Esophagus (tissue), 2 donors: ENCODE results near the gene TBC1D10B. TPM values are rescaled to one million over a fixed set of nuclear protein-coding genes. Genes with fewer than 3 reads are reported as not detected.
A peak's percentile ranks its signal among the peaks of the same experiment; 100 is the strongest.

Experiments
- H3K27ac ChIP-seq, 2 donors: one replicate each; pipeline ENCODE4 v1.5.1; 2013; ENCODE audit warnings: low read depth in 2 of 2, mild to moderate bottlenecking in 2 of 2, inconsistent platforms in 1 of 2, low read length in 1 of 2, moderate library complexity in 1 of 2
- H3K27me3 ChIP-seq, 2 donors: one replicate each; pipeline ENCODE4 v1.6.1; 2013; ENCODE audit warnings: low read length in 2 of 2, control low read depth in 1 of 2, mild to moderate bottlenecking in 1 of 2; ENCODE audit not compliant: insufficient read depth in 2 of 2, control insufficient read depth in 1 of 2
- H3K36me3 ChIP-seq, 2 donors: one replicate each; pipeline ENCODE4 v1.6.1; 2013; ENCODE audit warnings: low read length in 1 of 2; ENCODE audit not compliant: control insufficient read depth in 2 of 2, insufficient read depth in 2 of 2
- H3K4me1 ChIP-seq, 2 donors: one replicate each; pipeline ENCODE4 v1.6.1; 2013; ENCODE audit warnings: low read length in 1 of 2; ENCODE audit not compliant: control insufficient read depth in 2 of 2, insufficient read depth in 2 of 2
- H3K4me3 ChIP-seq, 2 donors: one replicate each; pipeline ENCODE4 v1.5.1; 2013; ENCODE audit warnings: low read length in 2 of 2, mild to moderate bottlenecking in 2 of 2, low read depth in 1 of 2, moderate library complexity in 1 of 2
- H3K9me3 ChIP-seq, 2 donors: one replicate each; pipeline ENCODE4 v1.6.1; 2013; ENCODE audit warnings: mild to moderate bottlenecking in 2 of 2, low read depth in 1 of 2, low read length in 1 of 2, moderate library complexity in 1 of 2; ENCODE audit not compliant: control insufficient read depth in 2 of 2, insufficient read depth in 1 of 2
- WGBS, 2 donors: extraction: QIAGEN DNeasy Blood & Tissue Kit; methylation state at CpG; one replicate each; pipeline ENCODE4 v1.1.7; 2013; 5-methylcytosine and 5-hydroxymethylcytosine counted together
- polyA plus RNA-seq, 2 donors: library from polyadenylated mRNA; stranded (reverse); fragments of 200-250 nt; gene quantifications; one replicate each; pipeline ENCODE4 v1.2.3, GENCODE V29; 2013
- donor health status: healthy with polysubstance abuse.
- donor health status: Bipolar disorder and iron deficiency.

TBC1D10B gene
- 10 to 100 TPM; 19.8 to 27.5 TPM for polyA plus RNA-seq

GRCh38 chr16:30370456-30371247 lies at the start of gene TBC1D10B:
TSS of gene TBC1D10B (minus strand) at chr16:30370494. CDS start at chr16:30370183, 311 bp downstream.
- peak within 1 kb of the TSS; percentile 85 to 95 for H3K27ac ChIP-seq
- peaks cover under 1 to 7% of the 10 kb centered on the region in 2 donors for H3K36me3 ChIP-seq
- no peaks in the 10 kb centered on the region for H3K9me3 ChIP-seq
- WGBS, 2 donors = 0 to 1% methylated on average over 40 of the region's 40 CpGs
- H3K4me3 ChIP-seq = peak within 1 kb of the TSS; percentile 73 to 75
- peaks cover 0 to 11% of the 10 kb centered on the region in 2 donors for H3K4me1 ChIP-seq
- H3K27me3 ChIP-seq = no peaks in the 10 kb centered on the region

- no peaks in the 10 kb centered on the region for H3K27me3 ChIP-seq
- WGBS, 2 donors = 46 to 55% methylated on average over 31 of the region's 31 CpGs
- H3K9me3 ChIP-seq = no peaks in the 10 kb centered on the region
- H3K27ac ChIP-seq = peak overlapping the region; percentile 93 to 96
- peaks cover 0 to 5% of the 10 kb centered on the region in 2 donors for H3K4me1 ChIP-seq
- peak overlapping the region; percentile 61 to 66 for H3K4me3 ChIP-seq
- peaks cover 2 to 3% of the 10 kb centered on the region in 2 donors for H3K36me3 ChIP-seq
Measured at GRCh38 chr16:30418350-30419181, 48.3 kb upstream of the TBC1D10B start.

DNA sequence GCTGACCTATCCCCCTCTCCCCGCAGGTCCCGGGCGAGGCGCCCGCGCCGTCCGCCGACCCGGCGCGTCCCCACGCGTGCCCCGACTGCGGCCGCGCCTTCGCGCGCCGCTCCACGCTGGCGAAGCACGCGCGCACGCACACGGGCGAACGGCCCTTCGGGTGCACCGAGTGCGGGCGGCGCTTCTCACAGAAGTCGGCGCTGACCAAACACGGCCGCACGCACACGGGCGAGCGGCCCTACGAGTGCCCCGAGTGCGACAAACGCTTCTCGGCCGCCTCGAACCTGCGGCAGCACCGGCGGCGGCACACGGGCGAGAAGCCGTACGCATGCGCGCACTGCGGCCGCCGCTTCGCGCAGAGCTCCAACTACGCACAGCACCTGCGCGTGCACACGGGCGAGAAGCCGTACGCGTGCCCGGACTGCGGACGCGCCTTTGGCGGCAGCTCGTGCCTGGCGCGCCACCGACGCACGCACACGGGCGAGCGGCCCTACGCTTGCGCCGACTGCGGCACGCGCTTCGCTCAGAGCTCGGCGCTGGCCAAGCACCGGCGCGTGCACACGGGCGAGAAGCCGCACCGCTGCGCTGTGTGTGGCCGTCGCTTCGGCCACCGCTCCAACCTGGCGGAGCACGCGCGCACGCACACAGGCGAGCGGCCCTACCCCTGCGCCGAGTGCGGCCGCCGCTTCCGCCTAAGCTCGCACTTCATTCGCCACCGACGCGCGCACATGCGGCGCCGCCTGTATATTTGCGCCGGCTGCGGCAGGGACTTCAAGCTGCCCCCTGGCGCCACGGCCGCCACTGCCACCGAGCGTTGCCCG lies 47.4 kb upstream of the TBC1D10B start:
- 1% methylated on average over 134 to 140 of the region's 140 CpGs for WGBS, 2 donors
- Histone ChIP-seq H3K4me1 (peaks cover 0 to 5% of the 10 kb centered on the region in 2 donors), H3K27ac (peak overlapping the region; percentile 93 to 96)

GRCh38 chr16:30416624-30417528 lies 46.6 kb upstream of the TBC1D10B start:
- Histone ChIP-seq H3K36me3 (peaks cover under 1 to 3% of the 10 kb centered on the region in 2 donors), H3K4me1 (peaks cover 0 to 5% of the 10 kb centered on the region in 2 donors), H3K9me3 (no peaks in the 10 kb centered on the region), H3K27ac (peak overlapping the region; percentile 93 to 96), H3K4me3 (peak overlapping the region; percentile 61 to 66), H3K27me3 (no peaks in the 10 kb centered on the region)
- 58 to 60% methylated on average over 18 of the region's 18 CpGs for WGBS, 2 donors

More for the DNA sequence above, 47.4 kb upstream of the TBC1D10B start:
- Histone ChIP-seq H3K4me3 (peak overlapping the region; percentile 61 to 66), H3K27me3 (no peaks in the 10 kb centered on the region), H3K36me3 (peaks cover 2 to 3% of the 10 kb centered on the region in 2 donors), H3K9me3 (no peaks in the 10 kb centered on the region)

- WGBS, 2 donors = 89 to 91% methylated on average over 4 of the region's 4 CpGs
- Histone ChIP-seq H3K4me1 (peaks cover 0 to 5% of the 10 kb centered on the region in 2 donors), H3K9me3 (no peaks in the 10 kb centered on the region), H3K36me3 (peaks cover 0 to 9% of the 10 kb centered on the region in 2 donors), H3K27ac (no peak overlapping the region), H3K4me3 (no peak overlapping the region), H3K27me3 (no peaks in the 10 kb centered on the region)
Measured at GRCh38 chr16:30416047-30416603, 45.8 kb upstream of the TBC1D10B start.

DNA sequence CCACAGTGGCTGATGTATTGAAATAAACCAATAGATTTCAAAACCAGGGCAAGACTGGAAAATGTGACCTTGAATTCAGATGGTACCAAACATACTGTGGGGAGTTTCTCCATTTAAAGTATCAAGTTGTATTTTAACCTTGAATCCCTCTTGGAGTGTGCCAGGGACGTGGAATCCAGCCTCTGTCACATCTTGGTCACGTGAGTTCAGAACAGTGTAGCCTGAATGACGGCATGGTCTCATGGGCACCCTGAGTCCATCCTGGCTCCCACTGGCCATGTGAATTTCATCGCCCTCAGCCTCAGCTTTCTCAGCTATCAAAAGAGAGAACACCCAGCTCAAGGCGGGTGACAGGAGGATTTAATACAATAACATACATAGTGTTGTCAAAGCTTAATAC lies 43.9 kb upstream of the TBC1D10B start:
- H3K9me3 ChIP-seq = no peaks in the 10 kb centered on the region
- WGBS, 2 donors = 76 to 78% methylated on average over 5 of the region's 5 CpGs
- no peaks in the 10 kb centered on the region for H3K27me3 ChIP-seq
- no peak overlapping the region for H3K4me3 ChIP-seq
- H3K27ac ChIP-seq = no peak overlapping the region
- peaks cover 0 to 7% of the 10 kb centered on the region in 2 donors for H3K36me3 ChIP-seq
- H3K4me1 ChIP-seq = peaks cover 0 to 7% of the 10 kb centered on the region in 2 donors

DNA sequence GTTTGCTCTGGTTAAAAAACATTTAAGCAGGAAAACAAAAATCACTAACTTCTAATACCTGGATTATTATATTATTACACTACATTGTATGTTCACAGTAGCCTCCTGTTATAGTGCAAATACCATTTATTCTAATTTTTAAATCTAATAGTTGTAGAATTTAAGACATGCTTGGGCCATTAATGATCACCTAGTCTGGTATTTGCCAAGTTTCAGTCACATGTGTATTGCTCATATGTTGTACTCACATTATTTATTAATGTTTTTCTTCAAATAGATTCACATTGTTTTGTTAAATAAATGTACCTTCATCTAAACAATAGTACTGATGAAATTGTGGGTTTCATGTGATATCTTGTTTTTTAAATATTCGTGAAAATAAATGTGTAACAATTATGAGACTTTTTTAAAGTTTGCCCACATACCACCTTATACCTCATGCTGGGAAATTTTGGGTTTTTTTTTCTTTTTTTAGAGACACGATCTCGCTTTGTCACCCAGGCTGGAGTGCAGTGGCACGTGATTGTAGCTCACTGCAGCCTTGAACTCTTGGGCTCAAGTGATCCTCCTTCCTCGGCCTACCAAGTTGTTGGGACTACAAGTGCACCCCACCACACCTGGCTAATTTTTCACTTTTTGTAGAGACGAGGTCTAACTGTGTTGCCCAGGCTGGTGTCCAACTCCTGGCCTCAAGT lies 43.0 kb upstream of the TBC1D10B start:
- peaks cover 0 to 7% of the 10 kb centered on the region in 2 donors for H3K36me3 ChIP-seq
- no peak overlapping the region for H3K27ac ChIP-seq
- peaks cover 0 to 6% of the 10 kb centered on the region in 2 donors for H3K4me1 ChIP-seq
- H3K4me3 ChIP-seq = no peak overlapping the region
- no peaks in the 10 kb centered on the region for H3K27me3 ChIP-seq
- 81 to 83% methylated on average over 6 of the region's 6 CpGs for WGBS, 2 donors
- H3K9me3 ChIP-seq = no peaks in the 10 kb centered on the region
